NCI-H2227 (cell line): ENCODE data around the gene SMARCAL1.

Source experiments
- DNase-seq: peaks from one replicate; lab custom pipeline; 2025; ENCODE audit not compliant: unreplicated experiment; lab: John Stamatoyannopoulos, UW

The SMARCAL1 gene

GRCh38 chr2:216522892-216523502 lies 110.7 kb downstream of the SMARCAL1 start:
- DNase-seq, result no peak

GRCh38 chr2:216525972-216526371 lies 113.7 kb downstream of the SMARCAL1 start:
- no peak for DNase-seq

GRCh38 chr2:216526939-216527338 lies 114.7 kb downstream of the SMARCAL1 start:
- DNase-seq, result no peak

GRCh38 chr2:216527600-216527999 lies 115.3 kb downstream of the SMARCAL1 start:
- DNase-seq, result no peak

GRCh38 chr2:216532562-216532961 lies 120.3 kb downstream of the SMARCAL1 start:
- no peak for DNase-seq
